ENCODE measurements around the gene GPR15.

Gene GPR15

GRCh38 chr3:98512576-98512975 is 19.2 kb upstream of the GPR15 start:
- H3K9me3 ChIP-seq (ENCODE audit: control insufficient read depth, low read length) = no peaks in the 10 kb centered on the region
- no peaks in the 10 kb centered on the region for H3K79me2 ChIP-seq
- no peak overlapping the region for H2AFZ ChIP-seq
- H3K27me3 ChIP-seq (ENCODE audit: control insufficient read depth, insufficient read depth, low read length) = no peaks in the 10 kb centered on the region
- H3K4me1 ChIP-seq = no peaks in the 10 kb centered on the region
- no peak for TF ChIP-seq CTCF (IDR thresholded peaks at IDR 0.05)
- no peak overlapping the region for H3K4me3 ChIP-seq (ENCODE audit: low read depth, low read length)
- no peak overlapping the region for H3K4me2 ChIP-seq (ENCODE audit: low read length)
- H3K9ac ChIP-seq = no peak overlapping the region
- no peaks in the 10 kb centered on the region for H3K36me3 ChIP-seq (ENCODE audit: control insufficient read depth, insufficient read depth, low read length)
- no peak overlapping the region for H3K27ac ChIP-seq

- no peak for TF ChIP-seq CTCF (IDR thresholded peaks at IDR 0.05)
- no peaks in the 10 kb centered on the region for H3K4me1 ChIP-seq
- no peak overlapping the region for H3K9ac ChIP-seq
- no peaks in the 10 kb centered on the region for H3K27me3 ChIP-seq (ENCODE audit: control insufficient read depth, insufficient read depth, low read length)
- H3K36me3 ChIP-seq (ENCODE audit: control insufficient read depth, insufficient read depth, low read length) = no peaks in the 10 kb centered on the region
- no peak overlapping the region for H3K27ac ChIP-seq
- H3K9me3 ChIP-seq (ENCODE audit: control insufficient read depth, low read length) = no peaks in the 10 kb centered on the region
- H2AFZ ChIP-seq = no peak overlapping the region
- no peaks in the 10 kb centered on the region for H3K79me2 ChIP-seq
- H3K4me3 ChIP-seq (ENCODE audit: low read depth, low read length) = no peak overlapping the region
- H3K4me2 ChIP-seq (ENCODE audit: low read length) = no peak overlapping the region
These were observed 18.7 kb upstream of the GPR15 start for GRCh38 chr3:98513091-98513511.

GRCh38 chr3:98513736-98514135 is 18.0 kb upstream of the GPR15 start:
- H3K36me3 ChIP-seq (ENCODE audit: control insufficient read depth, insufficient read depth, low read length) = no peaks in the 10 kb centered on the region

GRCh38 chr3:98514948-98515347 is 16.8 kb upstream of the GPR15 start:
- no peaks in the 10 kb centered on the region for H3K9me3 ChIP-seq (ENCODE audit: control insufficient read depth, low read length)
- no peak overlapping the region for H3K27ac ChIP-seq
- TF ChIP-seq CTCF (IDR thresholded peaks at IDR 0.05) = no peak
- no peak overlapping the region for H3K9ac ChIP-seq
- no peak overlapping the region for H2AFZ ChIP-seq
- no peaks in the 10 kb centered on the region for H3K36me3 ChIP-seq (ENCODE audit: control insufficient read depth, insufficient read depth, low read length)
- no peaks in the 10 kb centered on the region for H3K79me2 ChIP-seq
- H3K27me3 ChIP-seq (ENCODE audit: control insufficient read depth, insufficient read depth, low read length) = no peaks in the 10 kb centered on the region
- no peaks in the 10 kb centered on the region for H3K4me1 ChIP-seq
- no peak overlapping the region for H3K4me3 ChIP-seq (ENCODE audit: low read depth, low read length)
- H3K4me2 ChIP-seq (ENCODE audit: low read length) = no peak overlapping the region

More at GRCh38 chr3:98513736-98514135, 18.0 kb upstream of the GPR15 start:
- H3K4me3 ChIP-seq (ENCODE audit: low read depth, low read length) = no peak overlapping the region
- no peak for TF ChIP-seq CTCF (IDR thresholded peaks at IDR 0.05)
- no peaks in the 10 kb centered on the region for H3K79me2 ChIP-seq
- H3K4me2 ChIP-seq (ENCODE audit: low read length) = no peak overlapping the region
- H3K4me1 ChIP-seq = no peaks in the 10 kb centered on the region
- no peaks in the 10 kb centered on the region for H3K27me3 ChIP-seq (ENCODE audit: control insufficient read depth, insufficient read depth, low read length)
- no peak overlapping the region for H3K27ac ChIP-seq
- H3K9ac ChIP-seq = no peak overlapping the region
- no peaks in the 10 kb centered on the region for H3K9me3 ChIP-seq (ENCODE audit: control insufficient read depth, low read length)
- H2AFZ ChIP-seq = no peak overlapping the region

- no peak overlapping the region for H2AFZ ChIP-seq
- no peak overlapping the region for H3K4me2 ChIP-seq (ENCODE audit: low read length)
- peaks cover 6% of the 10 kb centered on the region for H3K4me1 ChIP-seq
- H3K27ac ChIP-seq = no peak overlapping the region
- H3K36me3 ChIP-seq (ENCODE audit: control insufficient read depth, insufficient read depth, low read length) = no peaks in the 10 kb centered on the region
- no peak overlapping the region for H3K9ac ChIP-seq
- TF ChIP-seq CTCF (IDR thresholded peaks at IDR 0.05) = no peak
- H3K79me2 ChIP-seq = peaks cover 3% of the 10 kb centered on the region
- no peak overlapping the region for H3K4me3 ChIP-seq (ENCODE audit: low read depth, low read length)
- no peaks in the 10 kb centered on the region for H3K27me3 ChIP-seq (ENCODE audit: control insufficient read depth, insufficient read depth, low read length)
- no peaks in the 10 kb centered on the region for H3K9me3 ChIP-seq (ENCODE audit: control insufficient read depth, low read length)
These were observed 13.0 kb upstream of the GPR15 start for GRCh38 chr3:98518816-98519215.

Measured in parathyroid adenoma (tissue), 2 donors.